ENCODE measurements around the gene SHANK2.

- TF ChIP-seq CTCF (IDR thresholded peaks at IDR 0.05; ENCODE audit: borderline replicate concordance, extremely low read depth, low read length, poor library complexity, severe bottlenecking) (no peak), EZH2 (IDR thresholded peaks at IDR 0.05; ENCODE audit: borderline replicate concordance, low read depth, low read length, severe bottlenecking) (no peak)
These were observed 42.7 kb downstream of the SHANK2 start for GRCh38 chr11:71209656-71210055.

Data from DND-41 (cell line).